ENCODE results near the gene OR2V2.

Gene OR2V2

GRCh38 chr5:181205761-181206649 is 58.6 kb downstream of the OR2V2 start:
- DNase-seq (ENCODE audit: low read depth, low spot score), result no peak
- in situ Hi-C loops (cut with HindIII; ENCODE audit: low sequenced_read_pairs), result no loop called here
- no peak for TF ChIP-seq CTCF (IDR thresholded peaks at IDR 0.05; ENCODE audit: low read depth, low read length)
- peak overlapping the region; percentile 65 for H3K4me3 ChIP-seq (ENCODE audit: low read depth, low read length)

GRCh38 chr5:181207214-181207959 is 60.0 kb downstream of the OR2V2 start:
- DNase-seq (ENCODE audit: low read depth, low spot score), result peak; percentile 94
- no peak for TF ChIP-seq CTCF (IDR thresholded peaks at IDR 0.05; ENCODE audit: low read depth, low read length)
- H3K4me3 ChIP-seq (ENCODE audit: low read depth, low read length), result peak overlapping the region; percentile 65
- in situ Hi-C loops (cut with HindIII; ENCODE audit: low sequenced_read_pairs), result no loop called here

GRCh38 chr5:181207960-181208253 is 60.5 kb downstream of the OR2V2 start:
- DNase-seq (ENCODE audit: low read depth, low spot score), result no peak
- no peak for TF ChIP-seq CTCF (IDR thresholded peaks at IDR 0.05; ENCODE audit: low read depth, low read length)
- in situ Hi-C loops (cut with HindIII; ENCODE audit: low sequenced_read_pairs), result no loop called here
- H3K4me3 ChIP-seq (ENCODE audit: low read depth, low read length), result no peak overlapping the region

Measured in astrocyte of the spinal cord (primary cell).